Naive thymus-derived CD4-positive, alpha-beta T cell (primary cell): ENCODE results near the gene PSMD8. TPM values are rescaled to one million over a fixed set of nuclear protein-coding genes. Genes with fewer than 3 reads are reported as not detected.

Source experiments
- ATAC-seq: fragments of 150-1000 bp; cut with Tn5 transposase; 2 replicates; pipeline ENCODE4 v1.10.0; 2021; ENCODE audit warnings: mild to moderate bottlenecking, moderate library complexity
- CTCF ChIA-PET: fragments of 350-600 bp; sonication (Branson Sonifier 250); formaldehyde crosslinking; loops from one replicate; lab custom pipeline; 2021; ENCODE audit warnings: antibody characterized with exemption; lab: Charles Lee
- POLR2A ChIA-PET: fragments of 350-600 bp; sonication (Branson Sonifier 250); formaldehyde crosslinking; loops from one replicate; lab custom pipeline; 2021; ENCODE audit warnings: antibody characterized with exemption, inconsistent platforms; lab: Charles Lee
- DNase-seq, 9 donors: peaks; one replicate each; pipeline versions ENCODE4 v3.0.0 to v3.0.0-alpha.2; 2020 to 2022; ENCODE audit warnings: mixed read lengths in 1 of 9
- H3K27ac ChIP-seq: one replicate; pipeline ENCODE4 v1.7.0; 2013; ENCODE audit warnings: mild to moderate bottlenecking, low read depth, low read length, moderate library complexity
- H3K27me3 ChIP-seq, 2 donors: one replicate each; pipeline ENCODE4 v1.7.0; 2013; ENCODE audit warnings: low read length in 2 of 2, mild to moderate bottlenecking in 2 of 2, moderate library complexity in 2 of 2; ENCODE audit not compliant: control insufficient read depth in 2 of 2, insufficient read depth in 2 of 2
- H3K36me3 ChIP-seq, 3 experiments: 1 replicate in 2 of 3; 2 replicates in 1 of 3; pipeline ENCODE4 v1.7.0; 2013; ENCODE audit warnings: low read length in 3 of 3, mild to moderate bottlenecking in 3 of 3, moderate library complexity in 1 of 3; ENCODE audit not compliant: insufficient read depth in 3 of 3, control insufficient read depth in 2 of 3
- H3K4me1 ChIP-seq, 2 donors: one replicate each; pipeline ENCODE4 v1.7.0; 2013; ENCODE audit warnings: low read length in 2 of 2, mild to moderate bottlenecking in 2 of 2, moderate library complexity in 1 of 2; ENCODE audit not compliant: control insufficient read depth in 2 of 2, insufficient read depth in 2 of 2
- H3K4me3 ChIP-seq: 2 replicates; pipeline ENCODE4 v1.7.0; 2013; ENCODE audit warnings: mild to moderate bottlenecking, low read length
- H3K9me3 ChIP-seq, 3 experiments: 1 replicate in 2 of 3; 2 replicates in 1 of 3; pipeline ENCODE4 v1.7.0; 2013; ENCODE audit warnings: low read length in 3 of 3; ENCODE audit not compliant: control insufficient read depth in 2 of 3
- H3K27ac Mint-ChIP-seq, 9 donors: one replicate each; pipeline ENCODE4 v1.8.0; 2020 to 2022; ENCODE audit warnings: mixed read lengths in 9 of 9, mild to moderate bottlenecking in 8 of 9, moderate library complexity in 5 of 9, inconsistent platforms in 2 of 9
- H3K27me3 Mint-ChIP-seq, 5 donors: one replicate each; pipeline ENCODE4 v1.8.0; 2021 to 2022; ENCODE audit warnings: mixed read lengths in 5 of 5, mild to moderate bottlenecking in 1 of 5
- H3K36me3 Mint-ChIP-seq, 5 donors: one replicate each; pipeline ENCODE4 v1.8.0; 2020 to 2022; ENCODE audit warnings: mixed read lengths in 5 of 5, mild to moderate bottlenecking in 3 of 5, inconsistent platforms in 1 of 5
- H3K4me1 Mint-ChIP-seq, 7 donors: one replicate each; pipeline ENCODE4 v1.8.0; 2020 to 2022; ENCODE audit warnings: mixed read lengths in 7 of 7, mild to moderate bottlenecking in 3 of 7, inconsistent platforms in 1 of 7
- H3K4me3 Mint-ChIP-seq, 10 donors: one replicate each; pipeline ENCODE4 v1.8.0; 2020 to 2022; ENCODE audit warnings: mild to moderate bottlenecking in 10 of 10, mixed read lengths in 10 of 10, moderate library complexity in 6 of 10, inconsistent platforms in 2 of 10
- H3K9me3 Mint-ChIP-seq, 11 donors: one replicate each; pipeline ENCODE4 v1.8.0; 2020 to 2022; ENCODE audit warnings: mixed read lengths in 11 of 11, mild to moderate bottlenecking in 4 of 11, inconsistent platforms in 1 of 11, moderate library complexity in 1 of 11
- intact Hi-C, 2 donors: fragments of 100-400 bp; cut with micrococcal nuclease; formaldehyde crosslinking; loops; one replicate each; pipeline ENCODE4 v1.15.1; 2023
- polyA plus RNA-seq, 2 donors: library from polyadenylated mRNA; unstranded; fragments of 300-500 nt; fragmentation: Illumina TruSeq; gene quantifications; one replicate each; pipeline ENCODE4 v1.2.3, GENCODE V29; 2021
- total RNA-seq, 6 experiments: library from RNA in 5 of 6; stranded (reverse) in 5 of 6; gene quantifications; 1 replicate in 5 of 6; 2 replicates in 1 of 6; pipeline ENCODE4 v1.2.3 and lab custom pipeline; 2021 to 2026

PSMD8 gene
- total and polyA plus RNA-seq, 7 experiments from 2014 or later = 68.4 to 181 (median 77.5) TPM

DNA sequence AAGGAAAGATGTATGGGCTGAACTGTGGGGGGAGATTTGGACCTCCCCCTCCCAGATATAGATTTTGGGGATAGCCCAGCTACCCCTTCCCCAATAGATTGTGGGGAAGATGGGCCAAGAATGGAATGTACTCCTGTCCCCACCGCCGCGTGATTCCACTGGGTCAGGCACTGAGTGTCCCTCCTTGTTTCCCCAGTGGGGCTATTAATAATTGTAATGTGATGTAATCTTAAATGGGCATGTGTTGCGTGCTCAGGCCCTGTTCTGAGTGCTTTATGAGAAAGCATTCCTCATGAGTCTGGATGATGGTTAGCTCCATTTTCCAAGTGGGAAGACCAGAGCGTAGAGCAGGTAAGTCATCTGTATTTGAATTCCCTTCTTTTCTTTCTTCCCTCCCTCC is 1.4 kb downstream of the PSMD8 start:
- peaks cover 0 to 4% of the 10 kb centered on the region in 2 donors for H3K27me3 ChIP-seq
- DNase-seq = no peak
- Mint-ChIP-seq H3K36me3 (peaks cover 3 to 30% (median 25%) of the 10 kb centered on the region in 5 donors), H3K27me3 (peaks cover 0 to 5% (median 0%) of the 10 kb centered on the region in 5 donors), H3K27ac (peak overlapping the region in 7 of 9 donors; percentile 56 to 99 (median 97)), H3K4me3 (peak overlapping the region; percentile 96 to 100 (median 98)), H3K4me1 (peaks cover 17 to 35% (median 29%) of the 10 kb centered on the region in 7 donors), H3K9me3 (peaks cover 0 to 2% (median 0%) of the 10 kb centered on the region in 11 donors)
- no peaks in the 10 kb centered on the region for H3K9me3 ChIP-seq
- peaks cover 7 to 40% (median 18%) of the 10 kb centered on the region in 3 experiments for H3K36me3 ChIP-seq
- no peak for ATAC-seq
- ChIA-PET CTCF (interaction anchor here (0.5 to 1.4 kb wide), 2 partner anchors 27 to 475 kb away, joined by 4 to 5 read pairs; partner anchors contain the start of gene FAM98C), POLR2A (interaction anchor here (0.7 to 3.6 kb wide), 8 partner anchors 10 to 27 kb away, joined by 3 to 40 read pairs (median 4); partner anchors contain the start of genes FAM98C and GGN)
- H3K4me3 ChIP-seq = peak overlapping the region; percentile 96
- intact Hi-C loops = loop anchor here in 1 of 2 donors (2.0 kb wide), 1 partner anchor 1203 kb away; the partner anchor contains the start of gene ZNF585A
- peak overlapping the region; percentile 93 for H3K27ac ChIP-seq
- H3K4me1 ChIP-seq = peaks cover 17 to 19% of the 10 kb centered on the region in 2 donors

GRCh38 chr19:38376576-38376975 is 2.2 kb downstream of the PSMD8 start:
- peaks cover 0 to 4% (median 0%) of the 10 kb centered on the region in 5 donors for H3K27me3 Mint-ChIP-seq

GRCh38 chr19:38377052-38377451 is 2.7 kb downstream of the PSMD8 start:
- Histone ChIP-seq H3K9me3 (no peaks in the 10 kb centered on the region), H3K27me3 (no peaks in the 10 kb centered on the region), H3K4me1 (peaks cover 17 to 19% of the 10 kb centered on the region in 2 donors), H3K4me3 (no peak overlapping the region), H3K27ac (no peak overlapping the region), H3K36me3 (peaks cover 17 to 53% (median 29%) of the 10 kb centered on the region in 3 experiments)
- Mint-ChIP-seq H3K4me1 (peaks cover 17 to 35% (median 29%) of the 10 kb centered on the region in 7 donors), H3K36me3 (peaks cover 3 to 43% (median 38%) of the 10 kb centered on the region in 5 donors), H3K4me3 (peak overlapping the region in 6 of 10 donors; percentile 87 to 100 (median 98)), H3K9me3 (peaks cover 0 to 2% (median 0%) of the 10 kb centered on the region in 11 donors), H3K27me3 (peaks cover 0 to 4% (median 0%) of the 10 kb centered on the region in 5 donors), H3K27ac (no peak overlapping the region)
- ATAC-seq (no peak), DNase-seq (no peak)
- POLR2A ChIA-PET = interaction anchor here (0.7 to 1.6 kb wide), 3 partner anchors 10 to 518 kb away, joined by 3 to 12 read pairs (median 11); partner anchors contain the start of gene GGN
- CTCF ChIA-PET = no interaction called here
- intact Hi-C loops = no loop called here

More at GRCh38 chr19:38376576-38376975, 2.2 kb downstream of the PSMD8 start:
- intact Hi-C loops = no loop called here
- Histone ChIP-seq H3K4me3 (no peak overlapping the region), H3K4me1 (peaks cover 17 to 19% of the 10 kb centered on the region in 2 donors), H3K27me3 (peaks cover 0 to 3% of the 10 kb centered on the region in 2 donors), H3K9me3 (no peaks in the 10 kb centered on the region), H3K36me3 (peaks cover 13 to 49% (median 26%) of the 10 kb centered on the region in 3 experiments), H3K27ac (no peak overlapping the region)
- Mint-ChIP-seq H3K27ac (peak overlapping the region in 6 of 9 donors; percentile 21 to 74 (median 41)), H3K4me1 (peaks cover 17 to 35% (median 29%) of the 10 kb centered on the region in 7 donors), H3K4me3 (peak overlapping the region; percentile 17 to 100 (median 97)), H3K9me3 (peaks cover 0 to 2% (median 0%) of the 10 kb centered on the region in 11 donors), H3K36me3 (peaks cover 3 to 38% (median 33%) of the 10 kb centered on the region in 5 donors)
- DNase-seq (no peak), ATAC-seq (no peak)
- ChIA-PET CTCF (interaction anchor here (0.6 to 1.4 kb wide), 2 partner anchors 26 to 258 kb away, joined by 4 to 5 read pairs; partner anchors contain the start of gene FAM98C), POLR2A (interaction anchor here (0.7 to 3.6 kb wide), 7 partner anchors 9 to 518 kb away, joined by 3 to 40 read pairs (median 5); partner anchors contain the start of genes FAM98C and GGN)

DNA sequence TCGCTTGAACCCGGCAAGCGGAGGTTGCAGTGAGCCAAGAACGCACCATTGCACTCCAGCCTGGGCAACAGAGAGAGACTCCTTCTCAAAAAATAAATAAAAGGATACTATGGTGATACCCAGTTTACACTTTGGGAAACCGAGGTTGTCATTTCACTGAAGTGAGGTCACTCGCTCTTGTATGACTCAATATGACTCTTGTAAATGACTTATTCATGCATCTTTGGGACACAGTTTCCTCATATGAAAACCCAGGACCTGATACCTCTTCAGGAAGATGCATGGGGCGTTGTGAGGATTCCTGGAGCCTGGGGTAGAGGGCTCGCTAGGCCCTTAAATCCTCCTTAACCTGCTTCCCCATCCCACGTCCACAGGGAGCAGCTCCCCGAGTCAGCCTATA is 4.5 kb downstream of the PSMD8 start:
- Mint-ChIP-seq H3K9me3 (peaks cover 0 to 3% (median 0%) of the 10 kb centered on the region in 11 donors), H3K27me3 (peaks cover 0 to 4% (median 0%) of the 10 kb centered on the region in 5 donors), H3K27ac (no peak overlapping the region), H3K36me3 (peaks cover 3 to 57% (median 53%) of the 10 kb centered on the region in 5 donors), H3K4me1 (peaks cover 17 to 37% (median 29%) of the 10 kb centered on the region in 7 donors), H3K4me3 (peak overlapping the region in 1 of 10 donors; percentile 16)
- Histone ChIP-seq H3K36me3 (peaks cover 18 to 70% (median 33%) of the 10 kb centered on the region in 3 experiments), H3K4me3 (no peak overlapping the region), H3K9me3 (no peaks in the 10 kb centered on the region), H3K27ac (no peak overlapping the region), H3K4me1 (peaks cover 17 to 19% of the 10 kb centered on the region in 2 donors), H3K27me3 (no peaks in the 10 kb centered on the region)
- CTCF ChIA-PET = no interaction called here
- DNase-seq (peak in 1 of 9 donors; percentile 4), ATAC-seq (no peak)
- intact Hi-C loops = no loop called here
- POLR2A ChIA-PET = interaction anchor here (0.5 to 1.2 kb wide), 2 partner anchors 17 to 1580 kb away, joined by 3 read pairs; no protein-coding TSS in a partner anchor

DNA sequence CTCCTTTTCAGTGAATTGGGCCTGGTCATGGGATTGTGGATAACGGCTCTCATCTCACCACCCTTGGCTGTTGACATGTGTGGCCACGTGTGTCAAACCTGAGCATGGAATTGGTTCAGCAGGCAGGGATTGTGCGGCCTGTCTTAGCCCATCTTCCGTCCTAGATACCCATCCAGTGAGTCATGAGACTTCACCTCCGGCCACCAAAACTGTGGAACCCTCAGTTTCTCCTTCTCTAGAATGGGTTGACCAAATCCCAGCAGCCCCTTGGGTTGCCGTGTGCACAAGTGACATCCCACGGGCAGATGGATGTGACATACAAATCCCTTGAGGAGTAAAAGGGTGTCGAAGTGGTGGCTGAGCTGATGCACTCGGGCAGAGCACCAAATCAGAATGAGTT is 6.8 kb downstream of the PSMD8 start:
- ChIA-PET POLR2A (no interaction called here), CTCF (no interaction called here)
- intact Hi-C loops = no loop called here
- no peak for DNase-seq
- Mint-ChIP-seq H3K27me3 (peaks cover 0 to 14% (median 6%) of the 10 kb centered on the region in 5 donors), H3K36me3 (peaks cover 0 to 69% (median 44%) of the 10 kb centered on the region in 5 donors), H3K4me3 (no peak overlapping the region), H3K27ac (no peak overlapping the region), H3K4me1 (peaks cover under 1 to 22% (median 10%) of the 10 kb centered on the region in 7 donors), H3K9me3 (peaks cover 0 to 3% (median 0%) of the 10 kb centered on the region in 11 donors)
- H3K36me3 ChIP-seq = peaks cover 18 to 78% (median 33%) of the 10 kb centered on the region in 3 experiments
- H3K4me3 ChIP-seq = no peak overlapping the region
- H3K4me1 ChIP-seq = peaks cover 7 to 11% of the 10 kb centered on the region in 2 donors
- ATAC-seq = no peak
- no peaks in the 10 kb centered on the region for H3K9me3 ChIP-seq
- no peaks in the 10 kb centered on the region for H3K27me3 ChIP-seq
- H3K27ac ChIP-seq = no peak overlapping the region

DNA sequence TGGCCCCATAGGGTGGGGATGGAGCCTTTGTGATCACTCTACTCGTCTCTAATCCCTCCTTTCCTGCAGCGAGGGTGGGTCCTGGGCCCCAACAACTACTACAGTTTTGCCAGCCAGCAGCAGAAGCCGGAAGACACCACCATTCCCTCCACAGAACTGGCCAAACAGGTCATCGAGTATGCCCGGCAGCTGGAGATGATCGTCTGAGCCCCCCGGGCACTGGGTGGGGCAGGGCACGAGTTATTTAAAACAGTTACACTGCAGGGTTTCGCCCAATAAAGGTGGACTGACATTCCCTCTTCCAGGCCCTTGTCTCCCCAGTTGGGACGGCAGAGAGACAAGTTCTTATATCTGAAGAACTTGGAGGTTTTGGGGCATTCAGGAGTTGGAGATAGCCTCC is 8.8 kb downstream of the PSMD8 start:
- Histone ChIP-seq H3K27me3 (no peaks in the 10 kb centered on the region), H3K27ac (no peak overlapping the region), H3K4me1 (peaks cover 7 to 23% of the 10 kb centered on the region in 2 donors), H3K4me3 (no peak overlapping the region), H3K36me3 (peaks cover 18 to 65% (median 27%) of the 10 kb centered on the region in 3 experiments), H3K9me3 (no peaks in the 10 kb centered on the region)
- H3K4me3 Mint-ChIP-seq = no peak overlapping the region
- DNase-seq (no peak), ATAC-seq (no peak)
- CTCF ChIA-PET = interaction anchor here (1.7 kb wide), 1 partner anchor 20 kb away, joined by 5 read pairs; the partner anchor contains the start of gene FAM98C
- no peak overlapping the region for H3K27ac Mint-ChIP-seq
- peaks cover 0 to 60% (median 39%) of the 10 kb centered on the region in 5 donors for H3K36me3 Mint-ChIP-seq
- intact Hi-C loops = no loop called here
- POLR2A ChIA-PET = interaction anchor here (1.1 to 1.3 kb wide), 2 partner anchors 9 to 12 kb away, joined by 3 to 6 read pairs; partner anchors contain the start of gene PSMD8
- H3K9me3 Mint-ChIP-seq = peaks cover 0 to 4% (median 0%) of the 10 kb centered on the region in 11 donors
- H3K27me3 Mint-ChIP-seq = peaks cover 6 to 24% (median 9%) of the 10 kb centered on the region in 5 donors
- peaks cover 5 to 24% (median 12%) of the 10 kb centered on the region in 7 donors for H3K4me1 Mint-ChIP-seq
